Measurements from ENCODE around the gene FAM219B. TPM values are rescaled to one million over a fixed set of nuclear protein-coding genes. Genes with fewer than 3 reads are reported as not detected.
A peak's percentile ranks its signal among the peaks of the same experiment; 100 is the strongest.

FAM219B gene
- total and polyA plus RNA-seq, 9 donors: 31.0 to 125 (median 67.4) TPM

- H3K27me3 ChIP-seq: no peaks in the 10 kb centered on the region
- no peak overlapping the region for H3K27ac ChIP-seq
- H3K4me1 ChIP-seq (ENCODE audit: insufficient read depth): no peaks in the 10 kb centered on the region
- 85 to 89% (median 87%) methylated on average over 9 of the region's 9 CpGs for WGBS, 3 donors
- H3K36me3 ChIP-seq: no peaks in the 10 kb centered on the region
- intact Hi-C loops (cut with DNase I): no loop called here
- no peak for DNase-seq
- TF ChIP-seq EP300 (IDR thresholded peaks at IDR 0.05) (no peak), CTCF (IDR thresholded peaks at IDR 0.05) (no peak), POLR2A (IDR thresholded peaks at IDR 0.05) (no peak)
- H3K9me3 ChIP-seq: no peaks in the 10 kb centered on the region
- H3K4me3 ChIP-seq: no peak overlapping the region
Measured at GRCh38 chr15:74913041-74913440, 6.4 kb upstream of the FAM219B start.

GRCh38 chr15:74908635-74909034 is 2.0 kb upstream of the FAM219B start:
- intact Hi-C loops (cut with DNase I): loop anchor here in 1 of 4 donors (10.0 kb wide), 1 partner anchor 64 kb away; the partner anchor contains the start of gene ULK3
- H3K27me3 ChIP-seq: no peaks in the 10 kb centered on the region
- no peak for TF ChIP-seq EP300 (IDR thresholded peaks at IDR 0.05)
- TF ChIP-seq CTCF (IDR thresholded peaks at IDR 0.05): no peak
- TF ChIP-seq POLR2A (IDR thresholded peaks at IDR 0.05): no peak
- WGBS, 3 donors: 91 to 95% (median 92%) methylated on average over 4 of the region's 4 CpGs
- peaks cover 5% of the 10 kb centered on the region for H3K4me1 ChIP-seq (ENCODE audit: insufficient read depth)
- no peaks in the 10 kb centered on the region for H3K36me3 ChIP-seq
- H3K27ac ChIP-seq: no peak overlapping the region
- no peaks in the 10 kb centered on the region for H3K9me3 ChIP-seq
- no peak for DNase-seq
- H3K4me3 ChIP-seq: no peak overlapping the region

- Histone ChIP-seq H3K36me3 (no peaks in the 10 kb centered on the region), H3K4me3 (peak overlapping the region; percentile 76), H3K4me1 (ENCODE audit: insufficient read depth) (peaks cover 5% of the 10 kb centered on the region), H3K27ac (peak overlapping the region; percentile 73 to 78), H3K27me3 (no peaks in the 10 kb centered on the region), H3K9me3 (no peaks in the 10 kb centered on the region)
- 43 to 46% (median 44%) methylated on average over 8 of the region's 8 CpGs for WGBS, 3 donors
- no peak for DNase-seq
- no peak for TF ChIP-seq EP300 (IDR thresholded peaks at IDR 0.05)
- TF ChIP-seq CTCF (IDR thresholded peaks at IDR 0.05): no peak
- TF ChIP-seq POLR2A (IDR thresholded peaks at IDR 0.05): no peak
- intact Hi-C loops (cut with DNase I): loop anchor here in 1 of 4 donors (10.0 kb wide), 1 partner anchor 63 kb away; the partner anchor contains the start of gene ULK3
Measured at GRCh38 chr15:74907163-74907870, 666 bp upstream of the FAM219B start.

GRCh38 chr15:74906067-74906449 is 593 bp downstream of the FAM219B start:
- DNase-seq: peak in 1 of 5 donors; percentile 32
- intact Hi-C loops (cut with DNase I): loop anchor here in 1 of 4 donors (10.0 kb wide), 1 partner anchor 61 kb away; the partner anchor contains the start of gene ULK3
- TF ChIP-seq EP300 (IDR thresholded peaks at IDR 0.05) (no peak), CTCF (IDR thresholded peaks at IDR 0.05) (no peak), POLR2A (IDR thresholded peaks at IDR 0.05) (no peak)
- no peaks in the 10 kb centered on the region for H3K36me3 ChIP-seq
- WGBS, 3 donors: 1% methylated on average over 8 to 20 of the region's 20 CpGs
- H3K4me3 ChIP-seq: peak overlapping the region; percentile 76
- no peaks in the 10 kb centered on the region for H3K9me3 ChIP-seq
- H3K4me1 ChIP-seq (ENCODE audit: insufficient read depth): peaks cover 5% of the 10 kb centered on the region
- no peaks in the 10 kb centered on the region for H3K27me3 ChIP-seq
- H3K27ac ChIP-seq: peak overlapping the region; percentile 73 to 78

All from ovary (tissue), 9 donors.